ENCODE measurements around the gene TTLL11.

GRCh38 chr9:121849554-121849953 lies 243.6 kb downstream of the TTLL11 start:
- no peak for TF ChIP-seq CTCF (IDR thresholded peaks at IDR 0.05)
- TF ChIP-seq POLR2A (IDR thresholded peaks at IDR 0.05) = no peak

All from right lobe of liver (tissue), 4 donors.